Measurements from ENCODE around the gene EPHA4. TPM values are rescaled to one million over a fixed set of nuclear protein-coding genes. Genes with fewer than 3 reads are reported as not detected.
A peak's percentile ranks its signal among the peaks of the same experiment; 100 is the strongest.

Gene EPHA4
- total and polyA plus RNA-seq, 12 donors, result 3.4 to 51.3 (median 18.6) TPM

GRCh38 chr2:221370076-221370856, 201.8 kb downstream of the EPHA4 start:
- H3K9me3 ChIP-seq, result no peaks in the 10 kb centered on the region
- DNase-seq (peak in 1 of 2 donors; percentile 9), ATAC-seq (peak in 6 of 8 donors; percentile 25 to 70 (median 42))
- 52 to 60% methylated on average over 9 of the region's 9 CpGs for WGBS, 2 donors
- H3K27me3 ChIP-seq, result peaks cover 0 to 6% (median 0%) of the 10 kb centered on the region in 7 donors
- no peak for TF ChIP-seq CTCF (IDR thresholded peaks at IDR 0.05)
- no peaks in the 10 kb centered on the region for H3K36me3 ChIP-seq
- H3K27ac ChIP-seq, result no peak overlapping the region
- peaks cover 0 to 9% (median 0%) of the 10 kb centered on the region in 9 donors for H3K4me1 ChIP-seq
- intact Hi-C loops (cut with DNase I), result no loop called here
- no peak overlapping the region for H3K4me3 ChIP-seq
